NCI-H345 treated with DMSO at 0.1 percent for 48 hours (cell line): ENCODE data around the gene PNPLA7.

Source experiments
- DNase-seq: peaks from one replicate; lab custom pipeline; 2025; ENCODE audit not compliant: unreplicated experiment; lab: John Stamatoyannopoulos, UW

Gene PNPLA7

DNA sequence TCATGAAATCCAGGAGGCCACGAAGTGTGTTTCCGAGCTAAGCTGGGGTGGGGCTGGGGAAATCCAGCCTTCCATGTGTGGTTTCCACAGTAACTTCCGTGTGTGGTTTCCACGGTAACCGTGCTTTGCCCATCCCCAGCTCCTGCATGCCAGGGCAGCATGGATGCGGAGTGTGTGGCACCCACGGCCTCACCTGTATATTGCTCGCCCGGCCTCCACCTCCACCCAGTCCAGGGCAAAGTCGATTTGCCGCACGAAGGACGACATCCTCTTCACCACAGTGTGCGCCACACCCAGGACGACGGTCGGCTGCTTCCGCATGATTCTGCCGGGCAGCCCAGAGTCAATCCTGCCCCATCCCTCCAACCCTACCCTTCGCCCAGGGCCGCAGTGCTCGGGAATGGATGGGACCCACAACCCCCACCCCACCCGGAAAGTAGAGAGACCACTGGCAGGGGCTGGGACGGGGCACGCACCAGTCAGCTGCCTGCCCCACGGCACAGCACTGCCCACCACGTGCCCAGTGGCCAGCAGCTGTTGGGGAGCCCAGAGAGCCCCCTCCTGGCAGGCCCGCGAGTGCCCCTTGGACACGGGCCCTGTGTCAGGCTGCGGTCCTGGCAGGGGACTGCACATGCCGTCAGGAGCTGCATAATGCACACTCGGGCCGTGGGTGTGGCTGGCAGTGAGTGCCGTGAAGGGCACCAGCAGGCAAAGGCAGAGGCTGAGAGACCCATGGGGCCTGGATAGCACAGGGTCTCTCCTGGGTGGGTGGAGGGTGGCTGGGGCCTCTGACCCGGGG is 52.1 kb downstream of the PNPLA7 start:
- DNase-seq: no peak

DNA sequence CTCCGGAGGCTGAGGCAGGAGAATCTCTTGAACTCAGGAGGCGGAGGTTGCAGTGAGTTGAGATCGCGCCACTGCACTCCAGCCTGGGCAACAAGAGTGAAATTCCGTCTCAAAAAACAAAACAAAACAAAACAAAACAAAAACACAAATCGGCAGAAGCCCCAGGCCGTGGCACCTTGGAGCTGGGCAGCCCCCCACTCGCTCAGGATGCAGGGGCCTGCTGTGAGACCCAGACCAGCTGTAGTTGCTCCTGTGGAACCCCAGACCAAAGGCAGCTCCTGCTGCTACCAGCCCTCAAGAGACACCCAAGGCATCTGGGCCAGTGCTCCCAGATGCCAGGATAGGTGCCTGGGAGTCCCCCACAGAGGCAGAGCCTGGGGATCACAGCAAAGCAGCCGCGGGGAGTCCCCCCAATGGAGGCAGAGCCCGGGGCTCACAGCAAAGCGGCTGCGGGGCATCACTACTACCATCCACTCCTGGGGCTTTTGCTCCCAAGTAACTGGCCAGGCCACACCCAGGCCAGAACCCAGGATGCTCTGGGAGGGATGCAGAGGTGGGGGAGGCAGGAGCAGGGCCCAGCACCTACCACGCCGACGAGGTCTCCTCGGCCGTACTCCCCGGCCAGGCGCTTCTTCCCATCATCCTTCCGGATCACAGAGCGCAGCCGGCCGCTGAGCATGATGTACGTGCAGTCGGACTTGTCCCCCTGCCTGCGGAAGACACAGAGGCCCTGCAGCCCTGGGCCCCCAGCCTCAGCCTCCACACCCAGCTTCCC is 53.4 kb downstream of the PNPLA7 start:
- no peak for DNase-seq

DNA sequence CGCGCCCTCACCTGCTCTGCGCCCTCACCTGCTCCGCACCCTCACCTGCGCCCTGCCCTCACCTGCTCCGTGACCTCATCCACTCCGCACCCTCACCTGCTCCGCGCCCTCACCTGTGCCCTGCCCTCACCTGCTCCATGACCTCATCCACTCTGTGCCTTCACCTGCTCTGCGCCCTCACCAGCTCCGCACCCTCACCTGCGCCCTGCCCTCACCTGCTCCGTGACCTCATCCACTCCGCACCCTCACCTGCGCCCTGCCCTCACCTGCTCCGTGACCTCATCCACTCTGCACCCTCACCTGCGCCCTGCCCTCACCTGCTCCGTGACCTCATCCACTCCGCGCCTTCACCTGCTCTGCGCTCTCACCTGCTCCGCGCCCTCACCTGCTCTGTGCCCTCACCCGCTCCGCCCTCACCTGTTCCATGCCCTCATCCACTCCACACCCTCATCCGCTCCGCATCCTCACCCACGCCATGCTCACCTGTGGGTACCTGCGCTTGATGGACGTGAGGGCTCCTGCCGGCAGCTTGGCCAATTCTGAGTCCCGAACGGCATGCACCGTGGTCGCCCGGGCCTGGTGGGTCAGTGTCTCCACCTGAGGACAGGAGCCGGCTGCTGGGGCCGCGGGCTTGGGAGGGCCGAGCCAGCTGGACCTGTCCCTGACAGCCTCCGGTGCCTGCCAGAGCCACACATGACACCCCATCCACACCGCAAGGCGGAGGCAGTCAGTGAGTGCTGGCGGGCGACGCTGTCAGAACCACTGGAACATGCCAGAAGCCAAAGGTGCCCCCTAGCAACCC is 55.5 kb downstream of the PNPLA7 start:
- DNase-seq: no peak

DNA sequence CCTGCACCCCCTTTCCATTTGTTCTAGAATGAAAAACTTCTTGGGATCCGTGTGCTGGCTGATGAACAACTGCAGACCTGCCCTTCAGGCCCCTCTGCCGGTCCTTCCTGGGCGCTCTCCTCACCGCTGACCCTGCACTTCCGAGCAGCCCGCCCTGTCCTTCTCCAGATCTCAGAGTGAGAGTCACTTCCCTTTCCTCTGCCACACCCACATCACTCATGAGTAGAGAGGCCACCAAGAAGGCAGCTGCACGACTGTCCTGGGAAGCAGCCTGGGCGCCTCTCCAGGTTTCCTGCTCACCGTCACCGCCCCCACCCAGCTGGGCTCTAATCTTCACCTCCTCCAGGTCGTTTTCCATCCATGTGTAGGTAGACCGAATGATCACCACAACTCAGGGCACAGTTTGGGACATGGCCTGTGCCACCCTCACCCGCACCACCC is 56.1 kb downstream of the PNPLA7 start:
- no peak for DNase-seq

DNA sequence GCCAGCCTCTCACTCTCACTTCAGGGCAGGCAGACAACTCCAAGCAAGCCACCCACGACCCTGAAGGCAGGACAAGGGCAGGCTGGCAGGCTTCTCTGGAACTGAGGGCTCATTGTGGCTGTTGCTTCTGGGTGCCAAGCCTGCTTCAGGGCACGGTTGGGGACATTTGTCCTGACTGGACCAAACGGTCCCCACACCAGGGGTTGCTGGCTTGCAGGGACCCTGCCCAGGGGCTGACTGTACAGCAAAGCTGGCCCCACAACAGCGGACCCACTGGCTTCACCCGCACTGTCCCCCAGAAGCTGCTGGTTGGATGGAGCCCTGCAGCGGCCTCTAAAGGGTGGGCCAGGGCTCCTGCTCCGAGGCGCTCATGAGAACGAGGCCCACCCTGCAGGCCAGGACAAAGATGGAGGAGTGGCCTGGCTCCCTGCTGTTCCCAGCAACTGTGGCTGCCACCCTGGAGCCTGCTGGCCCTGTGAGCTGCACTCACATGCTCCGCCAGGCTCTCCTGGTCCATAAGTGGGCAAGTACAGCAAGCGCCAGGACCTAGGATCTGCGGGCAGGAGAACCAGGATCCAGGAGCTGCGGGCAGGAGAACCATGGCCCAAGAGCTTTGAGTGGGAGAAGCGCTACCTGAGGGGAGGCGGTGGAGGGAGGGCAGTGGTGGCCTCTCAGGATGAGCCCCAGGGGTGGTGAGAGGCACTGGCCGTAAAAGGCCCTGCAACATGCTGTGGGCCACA is 56.7 kb downstream of the PNPLA7 start:
- no peak for DNase-seq

DNA sequence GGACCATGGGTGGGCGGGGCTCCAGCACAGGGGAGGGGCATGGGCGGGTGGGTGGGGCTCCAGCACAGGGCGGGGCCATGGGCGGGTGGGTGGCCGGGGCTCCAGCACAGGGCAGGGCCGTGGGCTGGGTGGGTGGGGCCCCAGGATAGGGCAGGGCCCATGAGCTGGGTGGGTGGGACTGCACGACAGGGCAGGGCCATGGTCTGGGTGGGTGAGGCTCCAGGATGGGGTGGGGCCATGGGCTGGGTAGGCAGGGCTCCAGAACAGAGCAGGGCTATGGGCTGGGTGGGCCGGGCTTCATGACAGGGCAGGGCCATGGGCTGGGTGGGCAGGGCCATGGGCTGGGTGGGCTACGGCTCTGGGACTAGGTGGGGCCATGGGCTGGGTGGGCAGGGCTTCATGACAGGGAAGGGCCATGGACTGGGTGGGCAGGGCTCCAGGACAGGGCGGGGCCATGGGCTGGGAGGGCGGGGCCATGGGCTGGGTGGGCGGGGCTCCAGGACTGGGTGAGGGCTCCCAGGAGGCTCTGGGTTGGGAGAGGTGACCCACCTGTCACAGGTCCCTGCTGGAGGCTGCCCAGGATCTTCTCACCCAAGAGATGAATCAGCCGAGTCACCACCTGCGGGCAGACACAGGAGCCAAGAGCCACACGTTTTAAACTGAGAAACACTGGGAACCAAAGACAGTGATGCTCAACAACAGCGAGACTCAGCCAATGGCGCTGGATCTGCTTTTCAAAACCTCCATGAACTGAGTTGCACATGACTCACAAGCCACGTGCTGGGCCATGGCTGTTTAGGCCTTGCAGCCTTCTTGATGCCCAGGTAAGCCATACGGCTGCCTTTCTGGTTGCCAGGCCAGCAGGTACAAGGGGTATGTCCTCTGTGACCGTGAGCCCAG is 57.5 kb downstream of the PNPLA7 start:
- DNase-seq: no peak

DNA sequence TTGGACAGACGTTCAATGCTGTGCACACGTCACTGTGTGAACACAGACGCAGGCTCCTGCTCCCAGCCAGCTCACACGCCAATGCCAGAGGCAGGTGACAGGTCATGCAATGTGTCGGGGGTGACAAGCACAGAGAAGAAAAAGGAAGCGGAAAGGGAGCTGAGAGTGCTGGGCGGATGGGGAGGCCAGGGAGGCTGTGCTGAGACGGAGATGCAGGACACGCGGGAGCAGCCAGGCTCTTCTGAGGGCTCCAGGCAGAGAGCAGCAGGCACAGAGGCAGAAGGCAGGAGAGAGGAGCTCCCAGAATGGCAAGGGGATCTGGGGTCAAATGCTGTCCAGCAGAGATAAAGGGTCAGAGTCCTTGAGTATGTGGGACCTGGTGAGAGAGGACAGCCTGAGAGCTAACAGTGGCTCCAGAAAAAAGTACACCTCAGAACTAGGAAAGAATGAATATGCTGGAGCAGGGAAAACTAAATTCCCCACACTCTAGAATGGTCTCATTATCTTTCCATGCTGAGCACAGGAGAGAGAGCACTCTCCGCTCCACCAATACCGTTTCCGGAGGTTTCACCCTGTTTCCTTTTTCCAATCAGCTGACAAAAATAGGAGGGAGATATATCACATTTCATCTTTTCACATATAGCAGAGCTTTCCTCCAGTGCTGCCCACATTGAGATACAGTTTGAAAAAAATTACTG is 58.3 kb downstream of the PNPLA7 start:
- DNase-seq: no peak

DNA sequence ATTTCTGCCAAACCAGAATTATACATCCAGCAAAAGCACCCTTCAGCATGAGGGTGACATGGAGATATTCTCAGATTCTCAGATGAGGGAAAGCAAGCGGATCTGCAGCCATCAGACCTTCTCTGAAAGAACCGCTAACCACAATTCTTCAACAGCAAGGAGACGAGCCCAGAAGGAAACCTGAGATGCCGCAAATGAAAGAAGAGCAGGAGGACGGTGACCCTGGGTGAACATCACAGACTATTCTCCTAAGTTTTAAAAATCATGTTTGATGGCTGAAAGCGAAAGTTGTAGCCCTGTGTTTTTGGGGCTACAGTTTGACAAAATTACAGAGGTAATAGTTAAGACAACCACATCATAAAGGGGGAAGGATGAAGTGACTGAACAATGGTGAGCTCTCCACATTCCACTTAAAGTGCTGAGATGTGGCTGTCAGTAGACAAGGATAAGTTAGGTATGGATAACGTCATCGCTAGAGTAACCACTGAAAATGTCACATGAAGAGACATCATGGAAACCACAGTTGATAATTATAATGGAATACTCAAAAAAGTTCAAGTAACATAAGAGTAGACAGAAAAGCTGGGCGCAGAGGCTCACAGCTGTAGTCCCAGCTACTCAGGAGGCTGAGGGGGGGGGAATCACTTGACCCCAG is 59.5 kb downstream of the PNPLA7 start:
- DNase-seq: no peak

DNA sequence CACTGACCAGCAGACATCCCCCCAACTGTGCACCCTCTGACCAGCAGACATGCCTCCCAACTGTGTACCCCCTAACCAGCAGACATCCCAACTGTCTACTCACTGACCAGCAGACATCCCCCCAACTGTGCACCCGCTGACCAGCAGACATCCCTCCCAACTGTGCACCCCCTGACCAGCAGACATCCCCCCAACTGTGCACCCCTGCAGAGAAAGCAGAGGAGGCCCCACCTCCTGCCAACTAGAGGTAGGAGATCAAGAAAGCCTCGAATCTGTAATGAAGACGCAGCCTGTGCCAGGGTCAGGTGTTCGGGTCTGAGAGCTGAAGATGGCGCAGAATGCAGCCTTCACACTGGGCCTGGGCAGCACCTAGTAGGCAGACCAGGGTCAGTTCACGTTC is 61.3 kb downstream of the PNPLA7 start:
- DNase-seq: no peak

- DNase-seq: peak; percentile 26
Measured at GRCh38 chr9:137488327-137488653, 61.9 kb downstream of the PNPLA7 start.

DNA sequence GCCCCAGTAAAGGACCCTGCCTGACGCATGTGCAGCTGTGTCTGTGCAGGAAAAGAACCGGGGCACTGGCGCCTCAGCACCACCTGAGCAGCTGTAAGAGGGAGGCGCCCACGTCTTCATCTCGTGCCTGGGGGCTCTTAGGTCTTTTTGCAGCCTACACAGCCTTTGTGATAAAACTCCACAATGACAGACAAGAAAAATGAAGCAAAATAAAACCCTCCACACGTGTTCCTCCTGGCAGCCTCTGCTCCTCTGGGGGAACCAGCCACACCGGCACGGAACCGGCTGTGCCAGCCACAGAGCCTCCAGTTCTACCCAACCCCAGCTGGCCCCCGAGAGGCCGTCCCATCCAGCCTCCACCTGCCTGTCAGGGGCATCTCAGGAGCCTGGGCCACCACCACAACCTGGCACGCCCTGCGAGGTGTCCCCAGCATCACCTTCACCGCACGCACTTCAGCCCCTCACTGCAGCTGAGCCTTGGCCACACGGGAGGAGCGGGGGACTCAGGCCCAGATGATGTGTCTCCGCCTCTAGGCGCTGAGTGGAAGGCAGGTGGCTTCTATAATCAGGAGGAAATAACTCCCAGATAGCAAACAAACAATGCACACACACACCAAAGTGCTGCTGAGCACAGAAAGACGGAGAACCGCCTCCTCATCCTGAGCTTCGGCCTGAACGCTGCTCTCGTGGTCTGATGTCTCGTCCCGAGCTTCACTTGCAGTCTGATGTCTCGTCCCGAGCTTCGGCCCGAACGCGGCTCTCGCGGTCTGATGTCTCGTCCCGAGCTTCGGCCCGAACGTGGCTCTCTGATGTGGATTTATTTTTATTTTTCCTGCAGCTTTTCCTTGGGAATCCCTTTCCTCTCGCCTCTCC is 62.5 kb downstream of the PNPLA7 start:
- peak; percentile 71 for DNase-seq

- no peak for DNase-seq
Measured at GRCh38 chr9:137486545-137487453, 63.4 kb downstream of the PNPLA7 start.

DNA sequence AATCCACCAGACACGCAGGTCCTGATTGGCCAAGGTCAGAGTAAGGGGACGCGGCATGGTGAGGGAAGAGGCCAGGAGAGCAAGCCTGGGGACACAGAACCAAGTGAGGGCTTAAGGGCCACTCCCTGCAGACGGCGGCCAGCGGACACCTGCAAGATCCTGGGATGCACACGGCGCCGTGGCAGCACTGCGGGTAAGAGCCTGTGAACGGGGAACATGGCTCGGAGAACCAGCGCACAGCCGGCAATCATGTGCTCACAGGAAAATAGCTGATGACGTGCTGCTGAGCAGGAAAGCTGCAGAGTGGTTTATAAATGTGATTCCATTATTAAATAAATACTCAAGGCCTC is 64.1 kb downstream of the PNPLA7 start:
- DNase-seq: no peak

- DNase-seq: peak; percentile 79
Measured at GRCh38 chr9:137485343-137486140, 64.7 kb downstream of the PNPLA7 start.

DNA sequence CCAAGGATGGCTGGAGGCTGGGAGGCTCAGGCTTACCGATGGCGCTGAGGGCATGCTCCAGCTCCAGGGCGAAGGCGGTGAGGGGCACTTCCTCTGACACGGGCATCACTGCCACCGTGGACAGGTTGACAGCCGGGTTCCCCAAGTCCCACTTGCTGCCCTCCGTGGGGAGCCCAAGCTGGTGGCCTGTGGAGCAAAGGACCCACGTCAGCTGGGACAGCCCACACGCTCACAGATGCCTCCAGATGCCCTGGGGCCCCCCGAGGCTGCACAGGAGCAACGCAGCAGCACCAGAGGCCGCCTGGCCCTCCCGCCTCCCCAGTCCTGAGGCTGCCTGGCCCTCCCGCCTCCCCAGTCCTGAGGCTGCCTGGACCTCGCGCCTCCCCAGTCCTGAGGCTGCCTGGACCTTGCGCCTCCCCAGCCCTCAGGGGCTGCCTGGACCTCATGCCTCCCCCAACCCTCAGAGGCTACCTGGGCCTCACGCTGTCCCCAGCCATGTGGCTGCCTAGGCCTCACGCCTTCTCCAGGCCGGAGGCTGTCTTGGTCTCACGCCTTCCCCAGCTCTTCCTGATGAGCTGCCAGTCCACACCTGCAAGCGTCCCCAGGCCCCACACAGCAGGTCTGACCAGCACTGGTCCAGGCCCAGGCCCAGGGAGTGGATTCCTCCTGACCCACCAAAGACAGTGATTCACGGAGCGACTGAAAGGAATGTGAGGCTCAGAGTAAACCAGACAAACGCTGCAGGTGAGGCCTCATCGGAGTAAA is 65.5 kb downstream of the PNPLA7 start:
- DNase-seq: no peak
